K562 (cell line): ENCODE measurements around the gene NRF1. TPM values are rescaled to one million over a fixed set of nuclear protein-coding genes. Genes with fewer than 3 reads are reported as not detected.
A peak's percentile ranks its signal among the peaks of the same experiment; 100 is the strongest.

Source experiments
- ATAC-seq: fragments of 200-7000 bp; cut with Tn5 transposase; 3 replicates; pipeline ENCODE4 v1.9.1; 2020; ENCODE audit warnings: moderate library complexity
- BruUV-seq: library from RNA; stranded (reverse); fragments of 400-500 nt; replicated peaks from 2 replicates; lab custom pipeline; 2021; lab: Mats Ljungman, UMichigan
- CTCF ChIA-PET: fragments of 300-600 bp; formaldehyde crosslinking; extraction: SDS; loops from one replicate; lab custom pipeline; 2021; ENCODE audit warnings: low intra/inter-chr PET ratio; lab: Yijun Ruan, JAX
- POLR2A ChIA-PET: fragments of 300-600, 350-650 bp; sonication (Branson Sonifier 250); formaldehyde crosslinking; extraction: SDS; loops from one replicate; lab custom pipeline; 2021; ENCODE audit warnings: antibody characterized with exemption, inconsistent platforms; lab: Yijun Ruan, JAX
- DNase-seq, 4 experiments: peaks; one replicate each; pipeline versions ENCODE4 v3.0.0 to v3.0.0-alpha.2; 2011 to 2018; ENCODE audit warnings: low spot score in 3 of 4, mixed read lengths in 3 of 4; ENCODE audit errors: extremely low read depth in 1 of 4
- FAIRE-seq: peaks from 2 replicates; lab custom pipeline; 2011; peaks lifted over from hg19 to GRCh38; lab: Jason Lieb, UNC
- H2AFZ ChIP-seq: 2 replicates; pipeline ENCODE4 v1.6.0; 2011; ENCODE audit warnings: low read depth, low read length, control low read depth, inconsistent platforms
- H3K27ac ChIP-seq: fragments of 200-600 bp; 3 replicates; pipeline ENCODE4 v1.8.0; 2011; ENCODE audit warnings: low read depth, mild to moderate bottlenecking, control low read depth, inconsistent platforms, low read length, moderate library complexity, mixed read lengths; ENCODE audit errors: extremely low read depth
- H3K27me3 ChIP-seq, 2 experiments: fragments of 300-600 bp in 1 of 2; 2 replicates in 1 of 2; 3 replicates in 1 of 2; pipeline versions ENCODE4 v1.6.0 to v1.8.0; 2011; ENCODE audit warnings: inconsistent platforms in 2 of 2, low read length in 2 of 2, mild to moderate bottlenecking in 1 of 2, mixed read lengths in 1 of 2, moderate library complexity in 1 of 2; ENCODE audit not compliant: control insufficient read depth in 2 of 2, insufficient read depth in 2 of 2
- H3K36me3 ChIP-seq: fragments of 300-600 bp; 3 replicates; pipeline ENCODE4 v1.8.0; 2011; ENCODE audit warnings: mild to moderate bottlenecking, low read length, inconsistent platforms; ENCODE audit not compliant: control insufficient read depth, insufficient read depth
- H3K4me1 ChIP-seq, 2 experiments: fragments of 200-600 bp in 1 of 2; replicated peaks in 1 of 2; 2 replicates in 1 of 2; 3 replicates in 1 of 2; pipeline versions ENCODE4 v1.5.1 to v1.8.0; 2011; ENCODE audit warnings: inconsistent platforms in 2 of 2, low read length in 2 of 2, mild to moderate bottlenecking in 1 of 2, mixed read lengths in 1 of 2, moderate library complexity in 1 of 2; ENCODE audit not compliant: control insufficient read depth in 2 of 2, insufficient read depth in 2 of 2
- H3K4me2 ChIP-seq: 2 replicates; pipeline ENCODE4 v1.6.1; 2011; ENCODE audit warnings: low read length, control low read depth, inconsistent platforms, mixed read lengths; ENCODE audit not compliant: insufficient read depth
- H3K4me3 ChIP-seq: fragments of 200-600 bp; sonication (generic), shearing (Covaris generic); 2 replicates; pipeline ENCODE4 v1.5.1; 2016; ENCODE audit warnings: control low read depth, inconsistent platforms
- H3K79me2 ChIP-seq: fragments of 200-600 bp; 3 replicates; pipeline ENCODE4 v1.8.0; 2011; ENCODE audit warnings: low read length, inconsistent platforms; ENCODE audit not compliant: control insufficient read depth, insufficient read depth
- H3K9ac ChIP-seq, 2 experiments: 2 replicates each; pipeline versions ENCODE4 v1.6.0 to v1.6.1; 2011; ENCODE audit warnings: low read depth in 2 of 2, low read length in 2 of 2, control low read depth in 1 of 2, inconsistent platforms in 1 of 2, mild to moderate bottlenecking in 1 of 2, mixed read lengths in 1 of 2; ENCODE audit not compliant: insufficient read depth in 1 of 2
- H3K9me1 ChIP-seq: one replicate; pipeline ENCODE4 v1.6.0; 2011; ENCODE audit warnings: inconsistent platforms, mild to moderate bottlenecking, low read length, moderate library complexity; ENCODE audit not compliant: control insufficient read depth, insufficient read depth
- H3K9me3 ChIP-seq: replicated peaks from 2 replicates; pipeline ENCODE4 v1.5.1; 2011; ENCODE audit warnings: low read depth, low read length, inconsistent platforms; ENCODE audit not compliant: control insufficient read depth, insufficient read depth
- H4K20me1 ChIP-seq: replicated peaks from 2 replicates; pipeline ENCODE4 v1.6.1; 2011; ENCODE audit warnings: low read length, inconsistent platforms, mixed read lengths; ENCODE audit not compliant: control insufficient read depth, insufficient read depth
- CXXC5 ChIP-seq: fragments of 250-450 bp; sonication (Bioruptor Pico); IDR thresholded peaks from 2 replicates; pipeline ENCODE4 v1.8.0; 2022; ENCODE audit warnings: inconsistent platforms, mild to moderate bottlenecking, moderate library complexity
- ELF1 ChIP-seq: fragments of 200-800 bp; sonication (Bioruptor generic); IDR thresholded peaks from 2 replicates; pipeline ENCODE4 v1.6.1; 2016; ENCODE audit warnings: missing genetic modification characterization, missing compliant biosample characterization
- GATAD2A ChIP-seq: fragments of 450-650 bp; IDR thresholded peaks from 2 replicates; pipeline ENCODE4 v1.6.1; 2017
- HDAC3 ChIP-seq: fragments of 450-650 bp; IDR thresholded peaks from 2 replicates; pipeline ENCODE4 v1.6.1; 2018; ENCODE audit warnings: borderline replicate concordance, mild to moderate bottlenecking, moderate library complexity; ENCODE audit not compliant: partially characterized antibody
- HMGN3 ChIP-seq: IDR thresholded peaks from 2 replicates; pipeline ENCODE4 v1.6.1; 2011; ENCODE audit warnings: borderline replicate concordance, low read depth, mild to moderate bottlenecking, mixed read lengths, low read length; ENCODE audit not compliant: insufficient read length; ENCODE audit errors: extremely low read depth
- JUNB ChIP-seq: fragments of 450-650 bp; formaldehyde crosslinking; conservative IDR thresholded peaks from 2 replicates; pipeline ENCODE4 v1.4.0; 2020; ENCODE audit warnings: mild to moderate bottlenecking
- LARP7 ChIP-seq: fragments of 450-650 bp; IDR thresholded peaks from 2 replicates; pipeline ENCODE4 v1.6.1; 2016
- MECOM ChIP-seq: fragments of 250-450 bp; sonication (Bioruptor Pico); IDR thresholded peaks from 2 replicates; pipeline ENCODE4 v1.8.0; 2022; ENCODE audit warnings: inconsistent platforms
- NCOR1 ChIP-seq: fragments of 450-650 bp; IDR thresholded peaks from 2 replicates; pipeline ENCODE4 v1.6.1; 2016; ENCODE audit warnings: mild to moderate bottlenecking, moderate library complexity
- NR0B1 ChIP-seq: fragments of 450-650 bp; IDR thresholded peaks from one replicate; pipeline ENCODE4 v1.6.1; 2018; ENCODE audit warnings: mild to moderate bottlenecking, moderate library complexity; ENCODE audit not compliant: partially characterized antibody
- NR2C1 ChIP-seq, 2 experiments: fragments of 450-650 bp; IDR thresholded peaks; 2 replicates each; pipeline ENCODE4 v1.6.1; 2017; ENCODE audit warnings: mild to moderate bottlenecking in 2 of 2, antibody characterized with exemption in 1 of 2, inconsistent platforms in 1 of 2, missing compliant biosample characterization in 1 of 2, missing genetic modification characterization in 1 of 2
- PCBP2 ChIP-seq: fragments of 200-400 bp; formaldehyde crosslinking; IDR thresholded peaks from 2 replicates; pipeline ENCODE4 v1.6.1; 2018; ENCODE audit warnings: low read length, low read depth, mild to moderate bottlenecking, moderate library complexity; ENCODE audit not compliant: poor library complexity, severe bottlenecking
- PHB ChIP-seq: fragments of 250-450 bp; sonication (Bioruptor Pico); IDR thresholded peaks from 2 replicates; pipeline ENCODE4 v1.5.0; 2021
- RFX7 ChIP-seq: fragments of 250-450 bp; sonication (Bioruptor Pico); IDR thresholded peaks from 2 replicates; pipeline ENCODE4 v1.5.1; 2021; ENCODE audit warnings: mild to moderate bottlenecking
- TAF7 ChIP-seq: fragments of 450-650 bp; IDR thresholded peaks from 2 replicates; pipeline ENCODE4 v1.6.1; 2016; ENCODE audit warnings: missing genetic modification characterization, missing compliant biosample characterization
- TFAP4 ChIP-seq: sonication (generic); formaldehyde crosslinking; IDR thresholded peaks from 2 replicates; pipeline ENCODE4 v1.8.0; 2022; ENCODE audit warnings: missing genetic modification reagents, mild to moderate bottlenecking, moderate library complexity, borderline replicate concordance
- U2AF1 ChIP-seq: fragments of 200-400 bp; formaldehyde crosslinking; optimal IDR thresholded peaks from 2 replicates; pipeline ENCODE3; 2017; ENCODE audit warnings: mild to moderate bottlenecking, low read depth, low read length, moderate library complexity
- ZNF764 ChIP-seq: fragments of 250-450 bp; sonication (Bioruptor Pico); IDR thresholded peaks from 2 replicates; pipeline ENCODE4 v1.4.0; 2020; ENCODE audit warnings: low read depth, mild to moderate bottlenecking, moderate library complexity
- WGBS: fragments of 100-300 bp; shearing (Covaris generic); methylation state at CpG from one replicate; pipeline ENCODE4 v1.1.6; 2016; ENCODE audit warnings: low coverage, mixed read lengths; ENCODE audit not compliant: insufficient coverage; ENCODE audit errors: missing lambda C conversion rate; 5-methylcytosine and 5-hydroxymethylcytosine counted together
- in situ Hi-C: fragments of 300-500 bp; cut with MboI; formaldehyde crosslinking; loops from 4 replicates; pipeline ENCODE4 v1.15.0; 2018; ENCODE audit warnings: inconsistent platforms, mixed read lengths
- intact Hi-C: fragments of 100-400 bp; cut with micrococcal nuclease; formaldehyde crosslinking; loops from 2 replicates; pipeline ENCODE4 v1.14.2; 2022
- polyA plus RNA-seq, 8 experiments: library from polyadenylated mRNA; depleted of rRNA in 4 of 8; stranded (reverse) in 5 of 8; unstranded in 3 of 8; fragments of >200 nt; fragmentation: Nextera tagmentation in 2 of 8; fragmentation: Illumina TruSeq in 1 of 8; extraction: Ambion mirVana in 2 of 8; extraction: Trizol in 1 of 8; gene quantifications; 2 replicates each; pipeline versions ENCODE4 v1.2.1 to v1.2.3, GENCODE V29; 2011 to 2014; ENCODE audit warnings: inconsistent platforms in 1 of 8, missing spikeins in 1 of 8
- total RNA-seq, 7 experiments: library from RNA; depleted of rRNA in 6 of 7; stranded (reverse); fragments of >200 nt in 6 of 7; fragmentation: Illumina TruSeq in 2 of 7; extraction: Trizol in 2 of 7; gene quantifications; 2 replicates each; pipeline versions ENCODE4 v1.2.1 to v1.2.3, GENCODE V29; 2011 to 2021; ENCODE audit warnings: low replicate concordance in 1 of 7

Gene NRF1
- total and polyA plus RNA-seq, 9 of the 15 experiments (the other 6 are each of a cell fraction or from before 2014, with no cell fraction given) = 8.6 to 28.8 (median 20.3) TPM

- TF ChIP-seq TFAP4 (CRISPR knock-in tag) = 0 out of 2 replicates have a peak, but pooled peaks have one; percentile 16
- no peak for TF ChIP-seq JUNB (CRISPR knock-in tag)
- TF ChIP-seq, all 486 proteins: peak for 46
These were observed 167.5 kb downstream of the NRF1 start (continued) for GRCh38 chr7:129778770-129779601.

GRCh38 chr7:129779602-129780256 is 168.2 kb downstream of the NRF1 start:
- H4K20me1 ChIP-seq = no peaks in the 10 kb centered on the region; the same call in 1 of the 2 replicates
- peaks cover 7 to 77% of the 10 kb centered on the region in 2 experiments; a peak in 3 of 5 replicates for H3K4me1 ChIP-seq
- ChIA-PET CTCF (no interaction called here), POLR2A (interaction anchor here (0.9 to 1.0 kb wide), 2 partner anchors 9 to 10 kb away, joined by 3 to 5 read pairs; no protein-coding TSS in a partner anchor)
- H3K36me3 ChIP-seq = no peaks in the 10 kb centered on the region
- H3K79me2 ChIP-seq = peaks cover 23% of the 10 kb centered on the region; the same call in 2 of the 3 replicates
- H3K4me3 ChIP-seq = peak overlapping the region; percentile 93
- ATAC-seq = peak; percentile 72
- H3K4me2 ChIP-seq = peak overlapping the region; percentile 86
- H3K27ac ChIP-seq = peak overlapping the region; percentile 78
- H3K9ac ChIP-seq = peak overlapping the region; percentile 66 to 97; a peak in 3 of 4 replicates
- DNase-seq = peak; percentile 80 to 99 (median 94)
- peak overlapping the region; percentile 84 for H2AFZ ChIP-seq
- in situ Hi-C loops (no loop called here), intact Hi-C loops (no loop called here)
- no peaks in the 10 kb centered on the region for H3K27me3 ChIP-seq
- no peaks in the 10 kb centered on the region for H3K9me1 ChIP-seq
- no peaks in the 10 kb centered on the region for H3K9me3 ChIP-seq
- peak; percentile 6 for FAIRE-seq
- no TSS peak for BruUV-seq
- WGBS = 1% methylated on average over 67 of the region's 76 CpGs
- TF ChIP-seq NCOR1 (no peak), GATAD2A (peak; percentile 54; the same call in 1 of the 2 replicates), LARP7 (no peak), RFX7 (CRISPR knock-in tag) (0 out of 2 replicates have a peak, but pooled peaks have one; percentile 43), NR0B1 (no peak), ELF1 (tag) (peak; percentile 39; the same call in 1 of the 2 replicates), ZNF764 (CRISPR knock-in tag) (no peak), MECOM (CRISPR knock-in tag) (no peak), HDAC3 (no peak), U2AF1 (peak; percentile 47), PHB (CRISPR knock-in tag) (no peak), TAF7 (tag) (no peak), PCBP2 (no peak), CXXC5 (no peak; the same call in 1 of the 2 replicates), HMGN3 (peak; percentile 71), NR2C1 (IDR thresholded peaks at IDR 0.05) (no peak), NR2C1 (tag; IDR thresholded peaks at IDR 0.05) (no peak)
